ENCODE data around the gene GLIPR1L2.

GLIPR1L2 gene

GRCh38 chr12:75390899-75391538 is at the start of gene GLIPR1L2:
GLIPR1L2 (plus strand) TSS chr12:75391089; CDS start chr12:75391117, 28 bp downstream.
- peak; percentile 95 for DNase-seq

GRCh38 chr12:75341873-75342272 is 49.0 kb upstream of the GLIPR1L2 start:
- no peak for DNase-seq

GRCh38 chr12:75345531-75345930 is 45.4 kb upstream of the GLIPR1L2 start:
- no peak for DNase-seq

- peak; percentile 19 for DNase-seq
Observed at GRCh38 chr12:75346215-75346614, 44.7 kb upstream of the GLIPR1L2 start.

- DNase-seq: no peak
Observed at GRCh38 chr12:75349946-75350345, 40.9 kb upstream of the GLIPR1L2 start.

- DNase-seq: no peak
Observed at GRCh38 chr12:75350413-75350812, 40.5 kb upstream of the GLIPR1L2 start.

GRCh38 chr12:75354011-75354410 is 36.9 kb upstream of the GLIPR1L2 start:
- DNase-seq: no peak

- peak; percentile 4 for DNase-seq
Observed at GRCh38 chr12:75360920-75361319, 30.0 kb upstream of the GLIPR1L2 start.

GRCh38 chr12:75361408-75361807 is 29.5 kb upstream of the GLIPR1L2 start:
- no peak for DNase-seq

GRCh38 chr12:75364919-75365318 is 26.0 kb upstream of the GLIPR1L2 start:
- DNase-seq: no peak

GRCh38 chr12:75366629-75367028 is 24.3 kb upstream of the GLIPR1L2 start:
- no peak for DNase-seq

GRCh38 chr12:75374971-75375370 is 15.9 kb upstream of the GLIPR1L2 start:
- DNase-seq: no peak

GRCh38 chr12:75378354-75378753 is 12.5 kb upstream of the GLIPR1L2 start:
- DNase-seq: no peak

GRCh38 chr12:75389061-75389460 is 1.8 kb upstream of the GLIPR1L2 start:
- DNase-seq: no peak

- DNase-seq: no peak
Observed at GRCh38 chr12:75389706-75390105, 1.2 kb upstream of the GLIPR1L2 start.

GRCh38 chr12:75390156-75390898 is 562 bp upstream of the GLIPR1L2 start:
- DNase-seq: no peak

- DNase-seq: no peak
Observed at GRCh38 chr12:75404231-75404630, 13.3 kb downstream of the GLIPR1L2 start.

- DNase-seq: no peak
Observed at GRCh38 chr12:75407683-75408082, 16.8 kb downstream of the GLIPR1L2 start.

- DNase-seq: no peak
Observed at GRCh38 chr12:75409830-75410229, 18.9 kb downstream of the GLIPR1L2 start.

- no peak for DNase-seq
Observed at GRCh38 chr12:75414671-75415070, 23.8 kb downstream of the GLIPR1L2 start.

GRCh38 chr12:75419841-75420240 is 29.0 kb downstream of the GLIPR1L2 start:
- no peak for DNase-seq

GRCh38 chr12:75427491-75427890 is 36.6 kb downstream of the GLIPR1L2 start:
- no peak for DNase-seq

GRCh38 chr12:75428767-75429166 is 37.9 kb downstream of the GLIPR1L2 start:
- no peak for DNase-seq

GRCh38 chr12:75432924-75433323 is 42.0 kb downstream of the GLIPR1L2 start:
- no peak for DNase-seq

GRCh38 chr12:75437564-75437963 is 46.7 kb downstream of the GLIPR1L2 start:
- peak; percentile 67 for DNase-seq

Measured in CD4-positive, alpha-beta T cell treated with Interleukin-21 for 1 hour (primary cell).